Large intestine (tissue), 3 donors: ENCODE data around the gene MBNL2. TPM values are rescaled to one million over a fixed set of nuclear protein-coding genes. Genes with fewer than 3 reads are reported as not detected.

Experiments
- DNase-seq, 2 donors: peaks; one replicate each; pipeline versions ENCODE4 v3.0.0 to v3.0.0-alpha.2; 2013
- H3K27ac ChIP-seq: one replicate; pipeline ENCODE4 v1.5.1; 2013; ENCODE audit warnings: low read length
- H3K27me3 ChIP-seq: 2 replicates; pipeline ENCODE4 v1.6.1; 2013; ENCODE audit warnings: low read length; ENCODE audit not compliant: control insufficient read depth, insufficient read depth
- H3K36me3 ChIP-seq: 2 replicates; pipeline ENCODE4 v1.6.1; 2013; ENCODE audit warnings: low read length; ENCODE audit not compliant: control insufficient read depth, insufficient read depth
- H3K4me1 ChIP-seq: one replicate; pipeline ENCODE4 v1.6.1; 2013; ENCODE audit warnings: low read length; ENCODE audit not compliant: control insufficient read depth, insufficient read depth
- H3K4me3 ChIP-seq: one replicate; pipeline ENCODE4 v1.5.1; 2013; ENCODE audit warnings: low read length
- H3K9me3 ChIP-seq: one replicate; pipeline ENCODE4 v1.6.1; 2013; ENCODE audit warnings: mild to moderate bottlenecking, low read depth, low read length, moderate library complexity; ENCODE audit not compliant: control insufficient read depth
- WGBS: methylation state at CpG from one replicate; pipeline ENCODE4 v1.1.5; 2013; ENCODE audit warnings: low lambda C conversion rate; ENCODE audit not compliant: insufficient coverage; 5-methylcytosine and 5-hydroxymethylcytosine counted together
- polyA plus RNA-seq: library from polyadenylated mRNA; unstranded; fragments of 120-200 nt; gene quantifications from one replicate; pipeline ENCODE4 v1.2.1, GENCODE V29; 2013

MBNL2 gene
- polyA plus RNA-seq, 1 donor: 38.6 TPM

- no peaks in the 10 kb centered on the region for H3K27me3 ChIP-seq
- H3K27ac ChIP-seq: no peak overlapping the region
- H3K9me3 ChIP-seq: no peaks in the 10 kb centered on the region
- no peak for DNase-seq
- H3K4me1 ChIP-seq: no peaks in the 10 kb centered on the region
- no peak overlapping the region for H3K4me3 ChIP-seq
- peaks cover 8% of the 10 kb centered on the region for H3K36me3 ChIP-seq
Measured at GRCh38 chr13:97394542-97394941, 172.4 kb downstream of the MBNL2 start.

DNA sequence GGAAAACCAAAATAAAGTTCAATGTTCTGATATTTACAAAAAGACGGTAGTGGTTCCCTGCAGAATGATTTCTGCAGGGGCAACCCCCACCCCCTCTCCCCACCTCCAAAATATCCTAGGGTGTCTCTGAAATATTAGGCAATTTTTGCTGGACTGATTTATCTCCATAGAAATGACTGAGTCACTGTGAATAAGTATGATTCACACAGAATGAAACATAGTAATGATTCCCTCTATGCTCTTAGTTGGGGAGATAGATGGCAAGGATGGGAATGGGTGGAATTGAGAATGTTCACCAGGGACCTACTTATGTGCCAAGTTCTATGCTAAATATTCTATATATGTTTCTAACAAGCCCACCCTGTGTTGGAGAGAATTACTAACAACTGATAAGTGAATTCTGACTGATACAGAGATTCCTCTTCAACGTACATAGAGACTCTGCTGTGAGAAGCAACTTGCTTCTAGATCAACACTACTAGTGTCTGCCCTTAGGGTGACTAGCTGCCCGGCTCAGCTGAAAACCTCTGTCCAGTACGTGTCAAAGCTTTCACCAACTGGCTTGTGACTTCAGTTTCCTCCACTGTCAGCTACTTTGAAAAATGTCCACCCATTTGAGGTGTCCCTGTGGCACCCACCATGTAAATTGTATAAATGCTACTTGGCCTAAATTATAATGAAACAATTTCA is 173.5 kb downstream of the MBNL2 start:
- Histone ChIP-seq H3K27me3 (no peaks in the 10 kb centered on the region), H3K36me3 (peaks cover 8% of the 10 kb centered on the region), H3K9me3 (no peaks in the 10 kb centered on the region), H3K4me3 (no peak overlapping the region), H3K27ac (no peak overlapping the region), H3K4me1 (no peaks in the 10 kb centered on the region)
- no CpG with 5 or more reads among the region's 4 CpGs for WGBS
- DNase-seq: no peak

GRCh38 chr13:97397267-97397666 is 175.1 kb downstream of the MBNL2 start:
- H3K36me3 ChIP-seq: peaks cover 4% of the 10 kb centered on the region
- DNase-seq: no peak
- no peak overlapping the region for H3K27ac ChIP-seq
- H3K4me1 ChIP-seq: no peaks in the 10 kb centered on the region
- 86% methylated on average over 4 of the region's 10 CpGs for WGBS
- no peaks in the 10 kb centered on the region for H3K27me3 ChIP-seq
- H3K4me3 ChIP-seq: no peak overlapping the region
- no peaks in the 10 kb centered on the region for H3K9me3 ChIP-seq

- Histone ChIP-seq H3K4me1 (no peaks in the 10 kb centered on the region), H3K9me3 (no peaks in the 10 kb centered on the region), H3K4me3 (no peak overlapping the region), H3K27ac (no peak overlapping the region), H3K36me3 (no peaks in the 10 kb centered on the region), H3K27me3 (no peaks in the 10 kb centered on the region)
- WGBS: 0% methylated on average over 1 of the region's 3 CpGs
- DNase-seq: no peak
Measured at GRCh38 chr13:97401421-97401820, 179.3 kb downstream of the MBNL2 start.

- no peaks in the 10 kb centered on the region for H3K4me1 ChIP-seq
- no peak overlapping the region for H3K4me3 ChIP-seq
- no peak for DNase-seq
- no CpG with 5 or more reads among the region's 3 CpGs for WGBS
- no peaks in the 10 kb centered on the region for H3K9me3 ChIP-seq
- no peaks in the 10 kb centered on the region for H3K27me3 ChIP-seq
- H3K27ac ChIP-seq: no peak overlapping the region
- H3K36me3 ChIP-seq: no peaks in the 10 kb centered on the region
Measured at GRCh38 chr13:97403893-97404750, 182.0 kb downstream of the MBNL2 start.

DNA sequence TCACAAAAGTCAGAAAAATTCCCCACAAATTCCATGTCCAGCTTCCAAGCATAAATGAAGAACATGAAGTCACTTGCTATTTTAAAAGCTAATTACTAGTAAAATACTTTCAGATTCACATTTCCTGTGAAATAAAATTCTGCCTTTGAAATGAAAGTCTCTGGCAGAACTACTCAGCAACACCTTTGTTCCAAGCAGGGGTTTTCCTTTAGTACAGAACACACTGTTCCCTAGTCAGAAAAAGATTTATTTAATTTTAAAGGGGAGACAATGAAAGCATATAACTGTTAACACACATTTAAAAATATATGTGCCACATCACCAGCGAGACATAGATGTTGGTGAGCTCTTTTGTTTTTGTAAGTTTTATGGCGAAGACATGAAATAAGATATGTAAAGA is 185.4 kb downstream of the MBNL2 start:
- Histone ChIP-seq H3K9me3 (no peaks in the 10 kb centered on the region), H3K27me3 (no peaks in the 10 kb centered on the region), H3K4me3 (no peak overlapping the region), H3K4me1 (no peaks in the 10 kb centered on the region), H3K36me3 (no peaks in the 10 kb centered on the region), H3K27ac (no peak overlapping the region)
- 94% methylated on average over 2 of the region's 2 CpGs for WGBS
- no peak for DNase-seq

DNA sequence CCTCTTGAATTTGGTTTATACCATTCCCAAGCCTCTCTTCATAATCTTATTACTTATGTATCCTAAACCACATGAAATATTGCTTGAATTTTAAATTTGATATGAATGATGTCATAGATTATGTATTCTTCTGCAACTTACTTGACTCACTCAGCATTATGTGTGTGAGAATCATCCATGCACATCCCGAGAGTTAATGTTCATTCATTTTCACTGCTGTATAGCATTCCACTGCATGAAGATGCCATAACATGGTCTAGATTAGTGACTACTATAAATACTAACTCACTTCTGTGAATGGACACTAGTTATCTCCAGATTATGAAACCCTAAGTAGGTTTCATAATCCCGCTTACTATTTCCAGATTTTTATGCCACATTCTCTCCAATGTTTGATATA is 186.8 kb downstream of the MBNL2 start:
- H3K27me3 ChIP-seq: no peaks in the 10 kb centered on the region
- H3K27ac ChIP-seq: no peak overlapping the region
- no peaks in the 10 kb centered on the region for H3K9me3 ChIP-seq
- no peak overlapping the region for H3K4me3 ChIP-seq
- no peaks in the 10 kb centered on the region for H3K4me1 ChIP-seq
- WGBS: 80% methylated on average over 1 of the region's 2 CpGs
- H3K36me3 ChIP-seq: no peaks in the 10 kb centered on the region
- no peak for DNase-seq

DNA sequence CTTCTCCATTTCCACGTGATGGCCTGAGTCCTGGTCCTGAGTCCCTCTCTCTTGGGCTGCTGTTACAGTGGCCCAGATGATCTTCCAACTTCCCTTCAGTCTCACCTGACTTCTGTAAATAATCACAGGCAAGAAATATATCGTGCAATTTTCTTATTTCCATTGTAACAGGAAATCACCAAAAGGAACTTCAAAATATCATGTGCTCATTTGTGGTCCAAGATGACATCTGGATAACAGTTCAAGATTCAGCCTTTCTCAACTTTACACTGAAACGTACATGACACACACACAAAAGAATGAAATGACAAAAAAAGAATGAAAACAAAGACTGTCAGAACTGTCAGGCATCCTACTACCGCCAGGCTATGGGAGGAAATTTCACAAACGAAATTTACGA is 189.9 kb downstream of the MBNL2 start:
- WGBS: 94% methylated on average over 3 of the region's 6 CpGs
- H3K27me3 ChIP-seq: no peaks in the 10 kb centered on the region
- no peak for DNase-seq
- H3K4me3 ChIP-seq: no peak overlapping the region
- no peaks in the 10 kb centered on the region for H3K4me1 ChIP-seq
- H3K27ac ChIP-seq: no peak overlapping the region
- no peaks in the 10 kb centered on the region for H3K9me3 ChIP-seq
- no peaks in the 10 kb centered on the region for H3K36me3 ChIP-seq

DNA sequence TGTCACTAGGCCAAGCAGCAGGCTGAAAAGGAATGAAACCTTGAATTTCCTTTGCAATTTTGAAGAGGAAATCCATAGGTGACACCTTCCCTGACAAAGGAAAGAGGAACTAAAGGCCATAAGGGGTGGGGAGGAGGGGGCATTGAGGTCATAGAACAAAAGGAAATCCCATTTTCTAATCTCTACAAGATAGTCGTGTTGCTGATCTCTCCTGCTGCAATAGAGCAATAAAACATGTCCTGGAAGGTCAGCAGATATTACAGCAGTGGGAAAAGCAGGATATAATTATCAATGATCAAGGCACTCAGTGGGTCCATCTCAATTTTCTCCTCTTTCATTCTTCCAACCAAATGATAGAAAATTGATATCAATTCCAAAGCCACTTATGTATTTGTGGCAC is 191.6 kb downstream of the MBNL2 start:
- DNase-seq: peak in 1 of 2 donors; percentile 43
- no peaks in the 10 kb centered on the region for H3K4me1 ChIP-seq
- WGBS: no CpG with 5 or more reads among the region's 1 CpG
- H3K4me3 ChIP-seq: no peak overlapping the region
- H3K27me3 ChIP-seq: no peaks in the 10 kb centered on the region
- H3K36me3 ChIP-seq: no peaks in the 10 kb centered on the region
- no peaks in the 10 kb centered on the region for H3K9me3 ChIP-seq
- no peak overlapping the region for H3K27ac ChIP-seq

DNA sequence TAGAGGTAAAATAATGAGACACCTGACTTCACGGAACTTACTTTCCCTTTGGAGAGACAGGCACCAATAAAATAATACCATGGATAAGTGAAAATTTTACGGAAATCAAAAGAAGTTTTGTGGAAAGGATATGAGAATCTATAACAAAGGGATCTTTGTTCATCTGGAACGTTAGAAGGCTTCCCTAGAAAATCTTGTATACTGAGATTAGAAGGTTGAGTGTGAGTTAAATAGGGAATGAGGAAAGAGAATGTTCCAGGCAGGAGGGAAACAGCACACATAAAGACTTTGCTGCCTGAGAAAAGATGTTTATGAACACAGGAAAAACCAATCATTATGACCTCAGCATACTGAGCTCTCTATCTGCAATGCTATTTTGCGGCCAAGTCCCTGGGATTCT is 192.3 kb downstream of the MBNL2 start:
- 7% methylated on average over 2 of the region's 4 CpGs for WGBS
- H3K27ac ChIP-seq: no peak overlapping the region

More for the DNA sequence above, 192.3 kb downstream of the MBNL2 start:
- Histone ChIP-seq H3K4me3 (no peak overlapping the region), H3K4me1 (no peaks in the 10 kb centered on the region), H3K9me3 (no peaks in the 10 kb centered on the region), H3K36me3 (no peaks in the 10 kb centered on the region), H3K27me3 (no peaks in the 10 kb centered on the region)
- DNase-seq: peak in 1 of 2 donors; percentile 37
